ENCODE results near the gene KRTAP10-2. TPM values are rescaled to one million over a fixed set of nuclear protein-coding genes. Genes with fewer than 3 reads are reported as not detected.

KRTAP10-2 gene
- total RNA-seq, 1 experiment from 2014 or later: not detected

- DNase-seq (ENCODE audit: low read depth): no peak
These were observed 10.5 kb downstream of the KRTAP10-2 start for GRCh38 chr21:44540741-44541288.

- DNase-seq (ENCODE audit: low read depth): no peak
These were observed 11.2 kb downstream of the KRTAP10-2 start, which contains the start of gene KRTAP10-1 for GRCh38 chr21:44539991-44540666. TSS of gene KRTAP10-1 (minus strand) at chr21:44540195. CDS start at chr21:44540150, 45 bp downstream.

- DNase-seq (ENCODE audit: low read depth): no peak
These were observed 12.3 kb downstream of the KRTAP10-2 start for GRCh38 chr21:44539046-44539445.

GRCh38 chr21:44537930-44538911, 13.1 kb downstream of the KRTAP10-2 start:
- no peak for DNase-seq (ENCODE audit: low read depth)

GRCh38 chr21:44535963-44536362, 15.3 kb downstream of the KRTAP10-2 start:
- no peak for DNase-seq (ENCODE audit: low read depth)

GRCh38 chr21:44534688-44535087, 16.6 kb downstream of the KRTAP10-2 start:
- no peak for DNase-seq (ENCODE audit: low read depth)

- no peak for DNase-seq (ENCODE audit: low read depth)
These were observed 17.2 kb downstream of the KRTAP10-2 start for GRCh38 chr21:44533891-44534627.

GRCh38 chr21:44533121-44533890, 18.0 kb downstream of the KRTAP10-2 start:
- no peak for DNase-seq (ENCODE audit: low read depth)

GRCh38 chr21:44532712-44533111, 18.6 kb downstream of the KRTAP10-2 start:
- no peak for DNase-seq (ENCODE audit: low read depth)

GRCh38 chr21:44531606-44532564, 19.4 kb downstream of the KRTAP10-2 start:
- DNase-seq (ENCODE audit: low read depth): no peak

- DNase-seq (ENCODE audit: low read depth): no peak
These were observed 20.3 kb downstream of the KRTAP10-2 start for GRCh38 chr21:44530903-44531605.

GRCh38 chr21:44530221-44530902, 20.9 kb downstream of the KRTAP10-2 start:
- no peak for DNase-seq (ENCODE audit: low read depth)

- DNase-seq (ENCODE audit: low read depth): no peak
These were observed 21.7 kb downstream of the KRTAP10-2 start for GRCh38 chr21:44529503-44530125.

- DNase-seq (ENCODE audit: low read depth): no peak
These were observed 22.3 kb downstream of the KRTAP10-2 start for GRCh38 chr21:44529011-44529421.

GRCh38 chr21:44528634-44528995, 22.7 kb downstream of the KRTAP10-2 start:
- DNase-seq (ENCODE audit: low read depth): no peak

GRCh38 chr21:44527983-44528633, 23.2 kb downstream of the KRTAP10-2 start:
- no peak for DNase-seq (ENCODE audit: low read depth)
